HEK293 (cell line): ENCODE measurements around the gene ALOX15B.

Source experiments
- KLF16 ChIP-seq: fragments of 450-650 bp; formaldehyde crosslinking; IDR thresholded peaks from 2 replicates; pipeline ENCODE4 v1.5.1; 2017; ENCODE audit warnings: missing biosample characterization, missing genetic modification characterization
- MYNN ChIP-seq: fragments of 450-650 bp; formaldehyde crosslinking; IDR thresholded peaks from 2 replicates; pipeline ENCODE4 v1.5.1; 2016; ENCODE audit warnings: missing biosample characterization, missing genetic modification characterization, borderline replicate concordance
- MZF1 ChIP-seq: fragments of 450-650 bp; formaldehyde crosslinking; IDR thresholded peaks from 2 replicates; pipeline ENCODE4 v1.5.1; 2017; ENCODE audit warnings: missing biosample characterization, missing genetic modification characterization, borderline replicate concordance
- RBAK ChIP-seq: fragments of 450-650 bp; formaldehyde crosslinking; IDR thresholded peaks from 2 replicates; pipeline ENCODE4 v1.5.1; 2016; ENCODE audit warnings: missing biosample characterization, missing genetic modification characterization
- SALL2 ChIP-seq: fragments of 450-650 bp; formaldehyde crosslinking; IDR thresholded peaks from 2 replicates; pipeline ENCODE4 v1.5.0; 2017; ENCODE audit warnings: missing biosample characterization, mild to moderate bottlenecking, missing genetic modification characterization, borderline replicate concordance
- SETDB1 ChIP-seq: IDR thresholded peaks from one replicate; pipeline ENCODE4 v1.6.1; 2017; ENCODE audit warnings: mild to moderate bottlenecking, low read length, moderate library complexity, mixed read lengths; ENCODE audit not compliant: insufficient read length
- WT1 ChIP-seq: fragments of 450-650 bp; formaldehyde crosslinking; IDR thresholded peaks from 2 replicates; pipeline ENCODE4 v1.5.1; 2016; ENCODE audit warnings: missing biosample characterization, missing genetic modification characterization
- ZBTB17 ChIP-seq: fragments of 450-650 bp; formaldehyde crosslinking; IDR thresholded peaks from 2 replicates; pipeline ENCODE4 v1.5.1; 2016; ENCODE audit warnings: missing biosample characterization, missing genetic modification characterization
- ZBTB20 ChIP-seq: fragments of 450-650 bp; formaldehyde crosslinking; IDR thresholded peaks from 2 replicates; pipeline ENCODE4 v1.5.1; 2016; ENCODE audit warnings: missing biosample characterization, missing genetic modification characterization
- ZBTB26 ChIP-seq: fragments of 450-650 bp; formaldehyde crosslinking; optimal IDR thresholded peaks from 2 replicates; pipeline ENCODE3; 2016; ENCODE audit warnings: missing biosample characterization, mild to moderate bottlenecking, missing genetic modification characterization
- ZBTB6 ChIP-seq: fragments of 450-650 bp; formaldehyde crosslinking; IDR thresholded peaks from 2 replicates; pipeline ENCODE4 v1.5.1; 2017; ENCODE audit warnings: missing biosample characterization, missing genetic modification characterization
- ZEB2 ChIP-seq: fragments of 450-650 bp; formaldehyde crosslinking; IDR thresholded peaks from 2 replicates; pipeline ENCODE4 v1.5.1; 2016; ENCODE audit warnings: missing biosample characterization, missing genetic modification characterization
- ZFP3 ChIP-seq: fragments of 450-650 bp; formaldehyde crosslinking; IDR thresholded peaks from 2 replicates; pipeline ENCODE4 v1.5.1; 2016; ENCODE audit warnings: low read depth, missing biosample characterization, missing genetic modification characterization
- ZFP37 ChIP-seq: fragments of 450-650 bp; formaldehyde crosslinking; IDR thresholded peaks from 2 replicates; pipeline ENCODE4 v1.5.1; 2016; ENCODE audit warnings: missing biosample characterization, missing genetic modification characterization
- ZNF133 ChIP-seq: fragments of 450-650 bp; formaldehyde crosslinking; IDR thresholded peaks from 2 replicates; pipeline ENCODE4 v1.5.1; 2016; ENCODE audit warnings: missing biosample characterization, missing genetic modification characterization
- ZNF16 ChIP-seq: fragments of 450-650 bp; formaldehyde crosslinking; IDR thresholded peaks from 2 replicates; pipeline ENCODE4 v1.5.1; 2016; ENCODE audit warnings: low read depth, missing biosample characterization, missing genetic modification characterization
- ZNF175 ChIP-seq: fragments of 450-650 bp; formaldehyde crosslinking; IDR thresholded peaks from 2 replicates; pipeline ENCODE4 v1.5.1; 2016; ENCODE audit warnings: missing biosample characterization, missing genetic modification characterization
- ZNF223 ChIP-seq: fragments of 450-650 bp; formaldehyde crosslinking; IDR thresholded peaks from 2 replicates; pipeline ENCODE4 v1.5.1; 2016; ENCODE audit warnings: missing biosample characterization, missing genetic modification characterization
- ZNF302 ChIP-seq: fragments of 450-650 bp; formaldehyde crosslinking; IDR thresholded peaks from 2 replicates; pipeline ENCODE4 v1.5.1; 2016; ENCODE audit warnings: missing biosample characterization, missing genetic modification characterization, low read depth
- ZNF311 ChIP-seq: fragments of 450-650 bp; formaldehyde crosslinking; IDR thresholded peaks from 2 replicates; pipeline ENCODE4 v1.5.1; 2017; ENCODE audit warnings: missing biosample characterization, missing genetic modification characterization, borderline replicate concordance
- ZNF394 ChIP-seq: fragments of 450-650 bp; formaldehyde crosslinking; IDR thresholded peaks from 2 replicates; pipeline ENCODE4 v1.5.1; 2016; ENCODE audit warnings: missing biosample characterization, missing genetic modification characterization, mild to moderate bottlenecking, moderate library complexity, borderline replicate concordance
- ZNF404 ChIP-seq: fragments of 450-650 bp; formaldehyde crosslinking; IDR thresholded peaks from 2 replicates; pipeline ENCODE4 v1.5.1; 2017; ENCODE audit warnings: missing biosample characterization, missing genetic modification characterization
- ZNF473 ChIP-seq: fragments of 450-650 bp; formaldehyde crosslinking; IDR thresholded peaks from 2 replicates; pipeline ENCODE4 v1.5.1; 2017; ENCODE audit warnings: missing biosample characterization, missing genetic modification characterization
- ZNF501 ChIP-seq: fragments of 450-650 bp; formaldehyde crosslinking; IDR thresholded peaks from 2 replicates; pipeline ENCODE4 v1.5.1; 2016; ENCODE audit warnings: missing biosample characterization, missing genetic modification characterization
- ZNF548 ChIP-seq: fragments of 450-650 bp; formaldehyde crosslinking; IDR thresholded peaks from 2 replicates; pipeline ENCODE4 v1.5.1; 2016; ENCODE audit warnings: missing biosample characterization, missing genetic modification characterization
- ZNF549 ChIP-seq: fragments of 450-650 bp; IDR thresholded peaks from 2 replicates; pipeline ENCODE4 v1.5.1; 2018; ENCODE audit warnings: missing biosample characterization, missing genetic modification characterization, mild to moderate bottlenecking, inconsistent platforms, moderate library complexity
- ZNF555 ChIP-seq: fragments of 450-650 bp; formaldehyde crosslinking; conservative IDR thresholded peaks from 2 replicates; pipeline ENCODE4 v1.5.1; 2017; ENCODE audit warnings: missing biosample characterization, mild to moderate bottlenecking, missing genetic modification characterization, inconsistent platforms
- ZNF560 ChIP-seq: fragments of 450-650 bp; formaldehyde crosslinking; IDR thresholded peaks from 2 replicates; pipeline ENCODE4 v1.5.1; 2017; ENCODE audit warnings: missing biosample characterization, missing genetic modification characterization, borderline replicate concordance
- ZNF580 ChIP-seq: fragments of 450-650 bp; formaldehyde crosslinking; IDR thresholded peaks from 2 replicates; pipeline ENCODE4 v1.5.1; 2016; ENCODE audit warnings: missing biosample characterization, missing genetic modification characterization
- ZNF585B ChIP-seq: fragments of 450-650 bp; formaldehyde crosslinking; IDR thresholded peaks from 2 replicates; pipeline ENCODE4 v1.5.1; 2016; ENCODE audit warnings: missing biosample characterization, missing genetic modification characterization
- ZNF621 ChIP-seq: fragments of 450-650 bp; formaldehyde crosslinking; IDR thresholded peaks from 2 replicates; pipeline ENCODE4 v1.5.1; 2017; ENCODE audit warnings: missing biosample characterization, missing genetic modification characterization
- ZNF658 ChIP-seq: fragments of 450-650 bp; formaldehyde crosslinking; IDR thresholded peaks from 2 replicates; pipeline ENCODE4; 2016; ENCODE audit warnings: missing biosample characterization, missing genetic modification characterization
- ZNF677 ChIP-seq: fragments of 450-650 bp; IDR thresholded peaks from 2 replicates; pipeline ENCODE4 v1.5.0; 2018; ENCODE audit warnings: missing biosample characterization, mild to moderate bottlenecking, missing genetic modification characterization, moderate library complexity
- ZNF768 ChIP-seq: fragments of 450-650 bp; formaldehyde crosslinking; IDR thresholded peaks from 2 replicates; pipeline ENCODE4 v1.5.1; 2018; ENCODE audit warnings: missing biosample characterization, mild to moderate bottlenecking, missing genetic modification characterization
- ZNF777 ChIP-seq: fragments of 450-650 bp; formaldehyde crosslinking; IDR thresholded peaks from 2 replicates; pipeline ENCODE4 v1.5.1; 2017; ENCODE audit warnings: missing biosample characterization, missing genetic modification characterization, borderline replicate concordance
- ZSCAN30 ChIP-seq: fragments of 450-650 bp; IDR thresholded peaks from 2 replicates; pipeline ENCODE4 v1.5.1; 2018; ENCODE audit warnings: missing biosample characterization, mild to moderate bottlenecking, missing genetic modification characterization, moderate library complexity
- TF ChIP-seq, protein P1 (sequence below): fragments of 450-650 bp; formaldehyde crosslinking; IDR thresholded peaks from 2 replicates; pipeline ENCODE4 v1.5.1; 2017; ENCODE audit warnings: missing biosample characterization, missing genetic modification characterization

ALOX15B gene

DNA sequence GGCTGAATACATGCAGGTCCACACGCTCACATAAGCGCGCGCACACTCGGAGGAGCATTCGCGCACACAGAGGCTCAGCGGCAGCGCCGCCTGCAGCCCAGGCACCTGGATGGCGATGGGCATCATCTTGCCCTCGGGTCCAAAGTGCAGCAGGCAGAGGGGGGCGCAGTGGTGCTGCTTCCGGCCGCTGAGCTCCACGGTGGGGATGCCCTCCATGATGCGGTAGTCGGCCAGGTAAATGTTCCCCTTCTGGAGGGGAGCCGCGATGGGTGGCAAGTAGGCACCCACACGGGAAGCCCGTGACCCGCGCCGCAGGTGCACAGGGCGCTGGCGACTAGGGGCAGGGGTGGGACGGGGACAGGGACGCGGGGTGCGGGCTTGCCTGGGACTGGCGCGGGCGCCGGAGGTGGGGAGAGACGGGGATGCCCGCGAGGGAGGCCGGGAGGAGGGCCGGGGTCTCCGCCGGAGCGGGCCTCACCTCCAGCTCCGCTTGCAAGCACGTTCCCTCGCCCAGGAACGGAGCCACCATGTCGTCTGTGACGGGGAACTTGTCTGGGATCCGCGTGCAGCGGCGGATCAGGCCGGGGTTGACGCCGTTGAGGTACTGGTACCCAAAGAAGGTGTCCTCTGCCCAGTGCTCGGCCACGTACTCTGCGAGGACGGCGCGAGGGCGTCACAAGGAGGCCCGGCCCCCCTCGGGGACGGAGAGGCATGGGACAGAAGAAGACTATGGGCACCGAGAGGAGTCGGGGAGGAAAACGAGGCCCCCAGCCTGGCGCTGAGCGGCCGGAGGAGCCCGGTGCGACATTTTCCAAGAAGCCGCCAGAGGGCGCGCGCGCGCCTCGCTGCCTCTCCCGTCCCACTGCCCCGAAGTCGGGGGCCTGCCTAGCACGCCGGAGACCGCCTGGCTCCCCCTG is 40.7 kb downstream of the ALOX15B start (continued):
- peak; percentile 61 for TF ChIP-seq MZF1 (tag by site-specific recombination)
- no peak for TF ChIP-seq RBAK (tag by site-specific recombination)
- TF ChIP-seq, protein P1, sequence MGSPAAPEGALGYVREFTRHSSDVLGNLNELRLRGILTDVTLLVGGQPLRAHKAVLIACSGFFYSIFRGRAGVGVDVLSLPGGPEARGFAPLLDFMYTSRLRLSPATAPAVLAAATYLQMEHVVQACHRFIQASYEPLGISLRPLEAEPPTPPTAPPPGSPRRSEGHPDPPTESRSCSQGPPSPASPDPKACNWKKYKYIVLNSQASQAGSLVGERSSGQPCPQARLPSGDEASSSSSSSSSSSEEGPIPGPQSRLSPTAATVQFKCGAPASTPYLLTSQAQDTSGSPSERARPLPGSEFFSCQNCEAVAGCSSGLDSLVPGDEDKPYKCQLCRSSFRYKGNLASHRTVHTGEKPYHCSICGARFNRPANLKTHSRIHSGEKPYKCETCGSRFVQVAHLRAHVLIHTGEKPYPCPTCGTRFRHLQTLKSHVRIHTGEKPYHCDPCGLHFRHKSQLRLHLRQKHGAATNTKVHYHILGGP = no peak
- TF ChIP-seq ZNF311 = no peak
- TF ChIP-seq SETDB1 = no peak
- TF ChIP-seq SALL2 (tag by site-specific recombination) = no peak
- TF ChIP-seq KLF16 (tag by site-specific recombination) = 0 out of 2 replicates have a peak, but pooled peaks have one; percentile 45
- TF ChIP-seq ZNF621 (tag by site-specific recombination) = no peak
- TF ChIP-seq ZFP3 (tag by site-specific recombination) = no peak
- TF ChIP-seq ZEB2 (tag by site-specific recombination) = peak; percentile 94
- TF ChIP-seq ZFP37 (tag by site-specific recombination) = 0 out of 2 replicates have a peak, but pooled peaks have one; percentile 54
- TF ChIP-seq ZBTB26 (tag by site-specific recombination) = peak; percentile 92
- TF ChIP-seq ZNF133 (tag by site-specific recombination) = no peak
- no peak for TF ChIP-seq ZNF302 (tag by site-specific recombination)
- TF ChIP-seq WT1 = no peak; the same call in 1 of the 2 replicates
- peak; percentile 66 for TF ChIP-seq ZBTB17 (tag by site-specific recombination)
- TF ChIP-seq ZNF549 = no peak
- no peak for TF ChIP-seq ZNF677 (tag by site-specific recombination)
- TF ChIP-seq ZNF580 = peak; percentile 75
- TF ChIP-seq ZNF473 (tag by site-specific recombination) = no peak
- TF ChIP-seq ZNF585B = 0 out of 2 replicates have a peak, but pooled peaks have one; percentile 23
- no peak for TF ChIP-seq ZNF223 (tag by site-specific recombination)
- TF ChIP-seq ZNF175 (tag by site-specific recombination) = no peak
- no peak for TF ChIP-seq ZBTB6
- no peak for TF ChIP-seq ZNF16
- TF ChIP-seq ZSCAN30 = 0 out of 2 replicates have a peak, but pooled peaks have one; percentile 74
- peak; percentile 71 for TF ChIP-seq ZNF501
- no peak for TF ChIP-seq ZNF560
- TF ChIP-seq ZNF658 = no peak
- TF ChIP-seq ZBTB20 (tag by site-specific recombination) = peak; percentile 99
- TF ChIP-seq ZNF404 (tag by site-specific recombination) = no peak
- peak; percentile 83 for TF ChIP-seq ZNF777
- TF ChIP-seq ZNF394 = no peak
- TF ChIP-seq ZNF548 = no peak
- TF ChIP-seq ZNF555 = no peak
- TF ChIP-seq ZNF768 (tag by site-specific recombination) = no peak
- no peak for TF ChIP-seq MYNN (tag by site-specific recombination)
